Activated T-cell treated with anti-CD3 and anti-CD28 coated beads, Interleukin-2, amount 50 U/mL, for 1 hour (primary cell): ENCODE data around the gene RABGAP1L.
"Not testable (repeated sequence)": the region's sequence is repeated elsewhere in the genome, so short reads cannot be mapped to it uniquely, and the experiment has no call there.

Source experiments
- DNase-seq: peaks from one replicate; pipeline ENCODE4 v3.0.0-alpha.2; 2020

RABGAP1L gene

GRCh38 chr1:174309490-174309889 lies 150.2 kb downstream of the RABGAP1L start:
- DNase-seq = no peak

- no peak for DNase-seq
These were observed 155.1 kb downstream of the RABGAP1L start for GRCh38 chr1:174314433-174314832.

GRCh38 chr1:174315239-174315638 lies 155.9 kb downstream of the RABGAP1L start:
- DNase-seq = no peak

GRCh38 chr1:174320897-174321296 lies 161.6 kb downstream of the RABGAP1L start:
- not testable (repeated sequence) for DNase-seq

GRCh38 chr1:174322202-174322862 lies 163.0 kb downstream of the RABGAP1L start:
- DNase-seq = no peak

- DNase-seq = no peak
These were observed 165.2 kb downstream of the RABGAP1L start for GRCh38 chr1:174324493-174324892.

GRCh38 chr1:174324939-174325338 lies 165.6 kb downstream of the RABGAP1L start:
- DNase-seq = no peak

- no peak for DNase-seq
These were observed 167.0 kb downstream of the RABGAP1L start for GRCh38 chr1:174326278-174326677.

- no peak for DNase-seq
These were observed 174.1 kb downstream of the RABGAP1L start for GRCh38 chr1:174333437-174333836.

GRCh38 chr1:174337000-174337681 lies 177.8 kb downstream of the RABGAP1L start:
- no peak for DNase-seq

- not testable (repeated sequence) for DNase-seq
These were observed 181.1 kb downstream of the RABGAP1L start for GRCh38 chr1:174340404-174340803.

- no peak for DNase-seq
These were observed 184.8 kb downstream of the RABGAP1L start for GRCh38 chr1:174344162-174344561.

- DNase-seq = no peak
These were observed 192.8 kb downstream of the RABGAP1L start for GRCh38 chr1:174352117-174352516.

- no peak for DNase-seq
These were observed 193.7 kb downstream of the RABGAP1L start for GRCh38 chr1:174352883-174353608.

- DNase-seq = no peak
These were observed 199.0 kb downstream of the RABGAP1L start for GRCh38 chr1:174358344-174358743.

GRCh38 chr1:174358786-174359453 lies 199.6 kb downstream of the RABGAP1L start:
- no peak for DNase-seq

- DNase-seq = no peak
These were observed 200.1 kb downstream of the RABGAP1L start for GRCh38 chr1:174359454-174359805.

GRCh38 chr1:174364996-174365736 lies 205.8 kb downstream of the RABGAP1L start:
- no peak for DNase-seq

GRCh38 chr1:174366946-174367345 lies 207.6 kb downstream of the RABGAP1L start:
- DNase-seq = no peak

GRCh38 chr1:174367892-174368291 lies 208.6 kb downstream of the RABGAP1L start:
- DNase-seq = no peak

- no peak for DNase-seq
These were observed 216.7 kb downstream of the RABGAP1L start for GRCh38 chr1:174376030-174376429.

GRCh38 chr1:174391716-174392115 lies 232.4 kb downstream of the RABGAP1L start:
- DNase-seq = no peak

GRCh38 chr1:174393885-174394284 lies 234.6 kb downstream of the RABGAP1L start:
- no peak for DNase-seq
